BE2C (cell line): Measurements from ENCODE around the gene ABCC8.

Experiments used
- DNase-seq: peaks from one replicate; pipeline ENCODE4 v3.0.0-alpha.2; 2020
- H3K27me3 ChIP-seq: fragments of 250-450 bp; sonication (Bioruptor Pico); 2 replicates; pipeline ENCODE4 v1.5.1; 2020; ENCODE audit warnings: mild to moderate bottlenecking
- H3K36me3 ChIP-seq: fragments of 250-450 bp; sonication (Bioruptor Pico); 2 replicates; pipeline ENCODE4 v1.5.1; 2020; ENCODE audit warnings: mild to moderate bottlenecking
- H3K4me1 ChIP-seq: fragments of 250-450 bp; sonication (Bioruptor Pico); 2 replicates; pipeline ENCODE4 v1.5.1; 2020
- H3K4me3 ChIP-seq: 2 replicates; pipeline ENCODE4 v1.5.1; 2011; ENCODE audit warnings: low read depth, low read length
- H3K9me3 ChIP-seq: fragments of 250-450 bp; sonication (Bioruptor Pico); 2 replicates; pipeline ENCODE4 v1.5.1; 2020
- TF ChIP-seq, protein P1 (sequence below): IDR thresholded peaks from 2 replicates; pipeline ENCODE4 v1.5.1; 2012; ENCODE audit warnings: mild to moderate bottlenecking, low read depth, low read length

ABCC8 gene

DNA sequence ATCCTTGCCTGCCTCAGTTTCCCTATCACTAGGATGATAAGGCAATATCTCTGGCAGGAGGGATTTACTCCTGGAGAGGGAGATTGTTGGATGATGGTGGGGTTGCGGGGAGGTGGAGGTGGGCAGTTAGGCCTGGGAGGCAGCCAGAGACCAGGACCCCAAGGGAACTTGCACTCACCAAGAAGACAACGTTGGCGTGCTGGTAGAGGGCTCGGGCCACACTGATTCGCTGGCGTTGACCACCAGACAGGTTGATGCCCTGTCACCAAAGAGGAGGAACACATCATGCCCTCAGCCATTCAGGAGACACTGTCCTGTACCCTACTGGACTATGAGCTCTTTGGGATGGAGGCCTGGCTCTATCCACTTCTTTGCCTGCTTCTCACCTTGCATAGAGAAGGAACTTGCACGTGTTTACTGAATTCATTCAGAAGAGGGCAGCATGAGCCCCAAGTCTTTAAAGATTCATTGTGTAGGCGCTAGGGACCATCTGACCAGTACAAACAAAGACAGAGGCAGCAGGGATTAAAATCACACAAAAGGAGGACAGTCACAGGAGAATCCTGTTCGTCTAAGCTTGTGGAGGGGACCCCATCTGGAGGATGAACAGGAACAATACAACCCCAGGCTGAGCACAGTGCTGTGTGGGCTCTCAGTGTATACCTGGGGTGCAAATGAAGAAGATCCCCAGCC lies 64.0 kb downstream of the ABCC8 start:
- Histone ChIP-seq H3K27me3 (no peaks in the 10 kb centered on the region), H3K4me1 (no peaks in the 10 kb centered on the region), H3K4me3 (no peak overlapping the region), H3K36me3 (no peaks in the 10 kb centered on the region), H3K9me3 (no peaks in the 10 kb centered on the region)
- TF ChIP-seq, protein P1, sequence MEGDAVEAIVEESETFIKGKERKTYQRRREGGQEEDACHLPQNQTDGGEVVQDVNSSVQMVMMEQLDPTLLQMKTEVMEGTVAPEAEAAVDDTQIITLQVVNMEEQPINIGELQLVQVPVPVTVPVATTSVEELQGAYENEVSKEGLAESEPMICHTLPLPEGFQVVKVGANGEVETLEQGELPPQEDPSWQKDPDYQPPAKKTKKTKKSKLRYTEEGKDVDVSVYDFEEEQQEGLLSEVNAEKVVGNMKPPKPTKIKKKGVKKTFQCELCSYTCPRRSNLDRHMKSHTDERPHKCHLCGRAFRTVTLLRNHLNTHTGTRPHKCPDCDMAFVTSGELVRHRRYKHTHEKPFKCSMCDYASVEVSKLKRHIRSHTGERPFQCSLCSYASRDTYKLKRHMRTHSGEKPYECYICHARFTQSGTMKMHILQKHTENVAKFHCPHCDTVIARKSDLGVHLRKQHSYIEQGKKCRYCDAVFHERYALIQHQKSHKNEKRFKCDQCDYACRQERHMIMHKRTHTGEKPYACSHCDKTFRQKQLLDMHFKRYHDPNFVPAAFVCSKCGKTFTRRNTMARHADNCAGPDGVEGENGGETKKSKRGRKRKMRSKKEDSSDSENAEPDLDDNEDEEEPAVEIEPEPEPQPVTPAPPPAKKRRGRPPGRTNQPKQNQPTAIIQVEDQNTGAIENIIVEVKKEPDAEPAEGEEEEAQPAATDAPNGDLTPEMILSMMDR = no peak
- DNase-seq = no peak

DNA sequence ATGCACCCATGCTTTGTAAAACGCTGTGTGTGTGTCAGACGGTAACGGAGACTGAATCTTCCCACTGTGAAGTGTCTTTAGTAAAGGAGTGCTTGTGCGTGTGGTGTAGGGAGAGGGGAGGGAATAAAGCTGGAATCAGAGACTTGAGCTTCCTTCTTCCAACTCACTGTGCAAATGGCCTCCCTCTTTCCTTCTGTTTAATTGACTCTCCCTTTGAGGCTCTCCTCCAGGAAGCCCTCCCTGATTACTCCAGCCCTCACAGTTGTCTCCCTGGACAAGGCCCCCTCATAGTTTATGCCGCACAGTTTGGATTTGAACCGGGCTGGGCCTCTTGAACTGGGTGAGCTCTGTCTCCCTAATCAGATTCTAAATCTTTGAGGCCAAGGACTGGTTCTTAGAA lies 65.2 kb downstream of the ABCC8 start:
- no peak overlapping the region for H3K4me3 ChIP-seq
- no peaks in the 10 kb centered on the region for H3K9me3 ChIP-seq
- DNase-seq = no peak
- H3K4me1 ChIP-seq = no peaks in the 10 kb centered on the region
- no peaks in the 10 kb centered on the region for H3K27me3 ChIP-seq
- H3K36me3 ChIP-seq = no peaks in the 10 kb centered on the region
- TF ChIP-seq, protein P1 = no peak

DNA sequence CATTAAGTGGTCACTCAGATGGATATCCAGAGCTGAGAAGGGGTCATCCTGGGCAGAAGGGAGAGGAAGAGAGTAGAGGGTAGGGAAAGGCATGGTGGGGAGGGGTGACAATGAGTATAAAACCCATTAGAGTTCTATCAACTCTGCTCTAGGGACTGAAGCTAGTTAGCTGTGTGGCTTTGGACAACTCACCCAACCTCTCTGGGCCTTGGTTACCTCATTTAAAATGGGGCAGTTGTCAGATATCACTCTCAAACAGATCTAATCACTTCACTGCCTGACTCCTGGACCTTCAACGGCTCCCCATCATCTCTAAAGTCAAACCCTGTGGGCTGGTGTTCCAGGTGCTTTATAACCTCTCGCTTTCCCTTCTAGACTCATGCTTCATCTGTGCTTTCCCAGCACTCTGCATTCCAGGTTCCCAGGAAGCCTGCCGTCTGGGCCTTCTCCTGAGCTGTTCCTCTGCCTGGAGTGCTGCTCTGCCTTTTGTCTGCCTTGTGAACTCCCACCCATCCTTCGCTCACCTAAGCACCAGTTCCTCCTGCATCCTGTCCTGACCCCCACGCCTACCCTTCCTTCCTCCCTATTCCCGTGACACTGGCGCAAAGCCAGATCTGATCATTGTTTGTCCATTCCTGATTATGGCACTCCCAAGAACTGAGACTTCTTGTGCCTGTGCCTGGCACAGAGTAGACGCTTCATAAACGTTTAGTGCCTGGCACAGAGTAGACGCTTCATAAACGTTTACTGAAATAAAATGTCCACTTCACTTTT lies 65.9 kb downstream of the ABCC8 start:
- no peaks in the 10 kb centered on the region for H3K36me3 ChIP-seq
- no peak for DNase-seq
- H3K27me3 ChIP-seq = no peaks in the 10 kb centered on the region
- no peaks in the 10 kb centered on the region for H3K9me3 ChIP-seq
- no peaks in the 10 kb centered on the region for H3K4me1 ChIP-seq
- no peak overlapping the region for H3K4me3 ChIP-seq
- TF ChIP-seq, protein P1 = no peak

DNA sequence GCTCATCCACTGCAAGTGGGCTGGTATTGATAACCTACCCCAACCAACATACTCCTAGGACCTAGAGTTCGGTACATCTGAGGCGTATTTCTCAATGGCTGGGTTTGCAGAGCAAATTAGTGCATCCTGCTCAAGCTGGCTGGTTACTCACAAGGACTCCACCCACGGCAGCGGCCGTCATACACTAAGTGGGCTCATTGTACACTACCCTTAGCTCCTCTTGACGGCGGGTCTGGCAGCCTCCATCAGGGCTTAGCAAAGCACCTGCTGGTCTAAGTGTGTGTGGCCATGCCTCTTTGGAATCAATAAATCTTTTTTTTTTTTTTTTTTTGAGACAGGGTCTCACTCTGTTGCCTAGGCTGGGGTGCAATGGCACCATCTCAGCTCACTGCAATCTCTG lies 68.0 kb downstream of the ABCC8 start:
- no peak overlapping the region for H3K4me3 ChIP-seq
- no peaks in the 10 kb centered on the region for H3K4me1 ChIP-seq
- TF ChIP-seq, protein P1 = no peak
- no peaks in the 10 kb centered on the region for H3K9me3 ChIP-seq
- no peaks in the 10 kb centered on the region for H3K36me3 ChIP-seq
- H3K27me3 ChIP-seq = no peaks in the 10 kb centered on the region
- DNase-seq = no peak

DNA sequence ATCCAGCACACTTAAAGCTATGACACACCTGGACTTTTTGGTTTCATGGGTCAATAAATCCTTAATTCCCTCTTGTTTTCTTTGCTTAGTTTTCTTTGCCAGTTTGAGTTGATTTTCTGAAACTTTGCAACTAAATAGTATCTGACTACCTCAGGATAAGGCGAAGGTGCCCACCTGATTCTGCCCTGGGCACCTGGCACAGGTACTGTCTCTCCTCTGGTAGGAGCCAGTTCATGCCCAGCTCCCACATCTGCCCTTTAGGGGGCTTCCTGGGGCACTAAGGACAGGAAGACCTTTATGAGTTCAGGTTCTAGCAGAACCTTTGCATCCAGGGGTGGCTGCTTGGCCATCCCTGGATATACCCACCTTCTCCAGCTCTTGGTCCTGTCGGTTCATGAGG lies 68.6 kb downstream of the ABCC8 start:
- TF ChIP-seq, protein P1 = no peak
- no peaks in the 10 kb centered on the region for H3K4me1 ChIP-seq
- no peaks in the 10 kb centered on the region for H3K36me3 ChIP-seq
- DNase-seq = no peak
- H3K9me3 ChIP-seq = no peaks in the 10 kb centered on the region
- H3K4me3 ChIP-seq = no peak overlapping the region
- H3K27me3 ChIP-seq = no peaks in the 10 kb centered on the region

DNA sequence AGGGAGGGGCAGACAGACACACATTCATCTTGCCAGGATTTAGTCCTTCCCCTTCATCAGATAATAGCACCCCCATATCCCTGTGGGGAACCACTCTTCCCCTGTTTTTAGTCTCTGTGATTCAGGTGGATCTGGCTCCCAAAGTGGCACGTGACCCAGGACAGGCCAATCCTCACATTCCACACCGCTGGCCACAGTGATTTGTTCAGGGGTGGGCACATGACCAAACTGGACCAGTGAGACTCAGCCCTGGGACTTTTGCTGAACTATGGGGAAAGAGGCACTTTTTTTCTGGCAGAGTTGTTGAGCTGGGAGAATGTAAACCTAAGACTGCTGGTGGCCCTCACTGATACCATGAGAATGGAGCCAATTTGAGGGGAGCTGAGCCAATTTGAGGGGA lies 69.1 kb downstream of the ABCC8 start:
- H3K9me3 ChIP-seq = no peaks in the 10 kb centered on the region
- TF ChIP-seq, protein P1 = no peak
- no peaks in the 10 kb centered on the region for H3K36me3 ChIP-seq
- no peaks in the 10 kb centered on the region for H3K4me1 ChIP-seq
- no peak for DNase-seq
- H3K4me3 ChIP-seq = no peak overlapping the region
- no peaks in the 10 kb centered on the region for H3K27me3 ChIP-seq
